ENCODE results near the gene ARSI.
"Not testable (repeated sequence)": the region's sequence is repeated elsewhere in the genome, so short reads cannot be mapped to it uniquely, and the experiment has no call there.

Gene ARSI

GRCh38 chr5:150265870-150266383, 36.8 kb downstream of the ARSI start:
- no peak for DNase-seq

- DNase-seq: no peak
Observed at GRCh38 chr5:150264667-150265603, 37.8 kb downstream of the ARSI start.

- peak; percentile 89 for DNase-seq
Observed at GRCh38 chr5:150263801-150264621, 38.7 kb downstream of the ARSI start.

GRCh38 chr5:150263375-150263775, 39.3 kb downstream of the ARSI start:
- no peak for DNase-seq

- no peak for DNase-seq
Observed at GRCh38 chr5:150262502-150262901, 40.2 kb downstream of the ARSI start.

- peak; percentile 55 for DNase-seq
Observed at GRCh38 chr5:150261231-150261630, 41.5 kb downstream of the ARSI start.

- peak; percentile 26 for DNase-seq
Observed at GRCh38 chr5:150258130-150258529, 44.6 kb downstream of the ARSI start.

GRCh38 chr5:150257424-150257823, 45.3 kb downstream of the ARSI start:
- DNase-seq: no peak

GRCh38 chr5:150256410-150257064, 46.2 kb downstream of the ARSI start:
- DNase-seq: no peak

- no peak for DNase-seq
Observed at GRCh38 chr5:150255659-150256409, 46.9 kb downstream of the ARSI start.

- DNase-seq: no peak
Observed at GRCh38 chr5:150254774-150255173, 47.9 kb downstream of the ARSI start.

- no peak for DNase-seq
Observed at GRCh38 chr5:150254363-150254762, 48.3 kb downstream of the ARSI start.

- DNase-seq: no peak
Observed at GRCh38 chr5:150253416-150254208, 49.1 kb downstream of the ARSI start.

GRCh38 chr5:150252489-150252888, 50.2 kb downstream of the ARSI start:
- no peak for DNase-seq

GRCh38 chr5:150251504-150251903, 51.2 kb downstream of the ARSI start:
- no peak for DNase-seq

- no peak for DNase-seq
Observed at GRCh38 chr5:150249744-150250143, 53.0 kb downstream of the ARSI start.

- no peak for DNase-seq
Observed at GRCh38 chr5:150248946-150249345, 53.8 kb downstream of the ARSI start.

GRCh38 chr5:150248493-150248892, 54.2 kb downstream of the ARSI start:
- not testable (repeated sequence) for DNase-seq

- DNase-seq: no peak
Observed at GRCh38 chr5:150247726-150248125, 55.0 kb downstream of the ARSI start.

GRCh38 chr5:150246835-150247234, 55.9 kb downstream of the ARSI start:
- DNase-seq: no peak

- DNase-seq: no peak
Observed at GRCh38 chr5:150246429-150246828, 56.3 kb downstream of the ARSI start.
